HG02678 (cell line): Measurements from ENCODE around the gene MSL3B.

Experiments
- ATAC-seq: cut with Tn5 transposase; IDR thresholded peaks from one replicate; pipeline ENCODE4 v1.9.1; 2021; ENCODE audit warnings: mild to moderate bottlenecking, moderate library complexity; ENCODE audit not compliant: unreplicated experiment

MSL3B gene

GRCh38 chr2:233818639-233819621 lies 49.3 kb downstream of the MSL3B start:
- ATAC-seq = no peak

- ATAC-seq = no peak
These were observed 50.1 kb downstream of the MSL3B start for GRCh38 chr2:233817995-233818638.

- ATAC-seq = no peak
These were observed 50.8 kb downstream of the MSL3B start for GRCh38 chr2:233817361-233817911.

GRCh38 chr2:233816771-233817170 lies 51.4 kb downstream of the MSL3B start:
- ATAC-seq = no peak

- ATAC-seq = no peak
These were observed 51.9 kb downstream of the MSL3B start for GRCh38 chr2:233816334-233816733.

GRCh38 chr2:233815861-233816260 lies 52.3 kb downstream of the MSL3B start:
- ATAC-seq = no peak
